ENCODE results near the gene EED. TPM values are rescaled to one million over a fixed set of nuclear protein-coding genes. Genes with fewer than 3 reads are reported as not detected.

Gene EED
- total RNA-seq, 1 donor from 2014 or later: 63.7 TPM

DNA sequence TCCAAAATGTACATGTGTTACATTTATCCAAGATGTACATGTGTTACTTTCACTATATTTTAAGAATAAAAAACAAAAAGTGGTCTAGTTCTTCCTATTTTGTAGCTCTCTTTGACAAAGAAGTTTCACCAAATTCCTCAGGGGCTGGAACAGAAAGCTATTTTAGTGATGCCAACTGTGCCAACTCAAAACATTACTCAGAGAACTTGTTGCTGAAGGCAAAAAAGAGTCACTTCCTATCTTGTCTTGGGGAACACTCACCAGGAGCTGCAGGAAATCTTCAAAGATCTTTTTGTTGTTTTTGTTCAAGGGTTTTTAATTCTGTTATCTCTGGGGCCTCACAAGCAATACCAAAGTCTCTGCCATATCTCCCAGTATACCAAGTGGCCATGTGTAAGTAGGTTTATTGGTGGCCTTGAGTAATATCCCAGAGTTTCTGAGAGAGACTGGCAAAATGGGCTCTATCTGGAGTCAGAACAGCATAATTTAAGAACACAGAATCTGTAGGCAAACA, 13.6 kb upstream of the EED start:
- TF ChIP-seq, protein P1, sequence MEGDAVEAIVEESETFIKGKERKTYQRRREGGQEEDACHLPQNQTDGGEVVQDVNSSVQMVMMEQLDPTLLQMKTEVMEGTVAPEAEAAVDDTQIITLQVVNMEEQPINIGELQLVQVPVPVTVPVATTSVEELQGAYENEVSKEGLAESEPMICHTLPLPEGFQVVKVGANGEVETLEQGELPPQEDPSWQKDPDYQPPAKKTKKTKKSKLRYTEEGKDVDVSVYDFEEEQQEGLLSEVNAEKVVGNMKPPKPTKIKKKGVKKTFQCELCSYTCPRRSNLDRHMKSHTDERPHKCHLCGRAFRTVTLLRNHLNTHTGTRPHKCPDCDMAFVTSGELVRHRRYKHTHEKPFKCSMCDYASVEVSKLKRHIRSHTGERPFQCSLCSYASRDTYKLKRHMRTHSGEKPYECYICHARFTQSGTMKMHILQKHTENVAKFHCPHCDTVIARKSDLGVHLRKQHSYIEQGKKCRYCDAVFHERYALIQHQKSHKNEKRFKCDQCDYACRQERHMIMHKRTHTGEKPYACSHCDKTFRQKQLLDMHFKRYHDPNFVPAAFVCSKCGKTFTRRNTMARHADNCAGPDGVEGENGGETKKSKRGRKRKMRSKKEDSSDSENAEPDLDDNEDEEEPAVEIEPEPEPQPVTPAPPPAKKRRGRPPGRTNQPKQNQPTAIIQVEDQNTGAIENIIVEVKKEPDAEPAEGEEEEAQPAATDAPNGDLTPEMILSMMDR (IDR thresholded peaks at IDR 0.05): no peak
- ATAC-seq (ENCODE audit: low read depth) (peak; percentile 18), DNase-seq (no peak)
- no peak overlapping the region for H3K27ac Mint-ChIP-seq
- no peaks in the 10 kb centered on the region for H3K36me3 Mint-ChIP-seq (ENCODE audit: low read depth)
- H3K4me3 Mint-ChIP-seq: no peak overlapping the region
- peaks cover 12% of the 10 kb centered on the region for H3K4me1 Mint-ChIP-seq
- ChIA-PET CTCF (interaction anchor here (1.4 kb wide), 1 partner anchor 37 kb away, joined by 3 read pairs; no protein-coding TSS in a partner anchor), POLR2A (interaction anchor here (0.9 to 1.3 kb wide), 2 partner anchors 10 to 197 kb away, joined by 3 read pairs; no protein-coding TSS in a partner anchor)
- no peaks in the 10 kb centered on the region for H3K27me3 Mint-ChIP-seq
- intact Hi-C loops (cut with micrococcal nuclease): no loop called here
- no peaks in the 10 kb centered on the region for H3K9me3 Mint-ChIP-seq

DNA sequence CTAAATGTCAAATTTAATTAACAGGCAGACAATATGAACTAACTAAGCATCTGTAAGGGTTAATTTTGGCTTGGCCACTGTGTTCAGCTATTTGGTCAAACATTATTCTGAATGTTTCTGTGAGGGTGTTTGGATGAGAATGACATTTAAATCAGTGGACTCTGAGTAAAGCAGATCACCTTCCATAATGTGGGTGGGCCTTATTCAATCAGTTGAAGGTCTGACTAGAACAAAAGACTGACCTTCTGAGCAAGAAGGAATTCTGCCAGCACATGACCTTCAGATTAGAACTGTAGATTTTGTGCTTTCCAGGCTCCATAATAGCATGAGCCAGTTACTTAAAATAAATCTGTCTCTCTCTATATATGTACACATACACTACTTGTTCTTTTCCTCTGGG, 12.0 kb upstream of the EED start:
- TF ChIP-seq, protein P1 (IDR thresholded peaks at IDR 0.05): no peak

DNA sequence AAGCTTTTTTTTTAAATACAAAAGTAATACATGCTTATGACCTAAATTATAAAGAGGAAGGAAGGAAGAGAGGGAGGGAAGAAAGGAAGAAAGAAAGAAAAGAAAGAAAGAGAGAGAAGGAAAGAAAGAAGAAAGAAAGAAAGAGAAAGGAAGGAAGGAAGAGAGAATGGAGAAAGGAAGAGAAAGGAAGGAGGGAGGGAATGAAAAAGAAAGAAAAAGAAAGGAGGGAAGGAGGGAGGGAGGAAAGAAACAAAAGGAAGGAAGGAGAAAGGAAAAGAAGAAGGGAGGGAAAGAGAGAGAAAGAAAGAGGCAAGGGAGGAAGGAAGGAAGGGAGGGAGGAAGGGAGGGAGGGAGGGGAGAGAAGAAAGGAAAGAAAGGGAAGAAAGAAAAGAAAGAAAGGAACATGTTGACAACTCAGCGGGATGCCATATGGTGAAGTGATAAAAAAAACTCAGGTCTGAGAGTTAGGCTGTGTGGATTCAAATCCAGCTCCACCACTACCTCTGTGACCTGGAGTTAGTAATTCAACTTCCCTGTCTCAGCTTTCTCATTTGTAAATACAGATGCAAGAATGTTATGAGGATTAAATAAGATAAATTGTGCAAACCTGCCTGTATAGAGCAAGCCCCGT, 9.6 kb upstream of the EED start:
- no peak overlapping the region for H3K4me3 Mint-ChIP-seq
- H3K27me3 Mint-ChIP-seq: no peaks in the 10 kb centered on the region
- intact Hi-C loops (cut with micrococcal nuclease): no loop called here
- ATAC-seq (ENCODE audit: low read depth) (no peak), DNase-seq (no peak)
- H3K9me3 Mint-ChIP-seq: no peaks in the 10 kb centered on the region
- no peaks in the 10 kb centered on the region for H3K36me3 Mint-ChIP-seq (ENCODE audit: low read depth)
- TF ChIP-seq, protein P1 (IDR thresholded peaks at IDR 0.05): no peak
- ChIA-PET POLR2A (interaction anchor here (0.7 kb wide), 2 partner anchors 13 to 166 kb away, joined by 3 read pairs; partner anchors contain the start of gene PICALM), CTCF (no interaction called here)
- H3K4me1 Mint-ChIP-seq: peaks cover 8% of the 10 kb centered on the region
- H3K27ac Mint-ChIP-seq: no peak overlapping the region

More for the DNA sequence above, 12.0 kb upstream of the EED start:
- Mint-ChIP-seq H3K27ac (no peak overlapping the region), H3K4me1 (peaks cover 8% of the 10 kb centered on the region), H3K4me3 (no peak overlapping the region), H3K36me3 (ENCODE audit: low read depth) (no peaks in the 10 kb centered on the region), H3K27me3 (no peaks in the 10 kb centered on the region), H3K9me3 (no peaks in the 10 kb centered on the region)
- CTCF ChIA-PET: no interaction called here
- intact Hi-C loops (cut with micrococcal nuclease): no loop called here
- DNase-seq (no peak), ATAC-seq (ENCODE audit: low read depth) (no peak)
- POLR2A ChIA-PET: no interaction called here

DNA sequence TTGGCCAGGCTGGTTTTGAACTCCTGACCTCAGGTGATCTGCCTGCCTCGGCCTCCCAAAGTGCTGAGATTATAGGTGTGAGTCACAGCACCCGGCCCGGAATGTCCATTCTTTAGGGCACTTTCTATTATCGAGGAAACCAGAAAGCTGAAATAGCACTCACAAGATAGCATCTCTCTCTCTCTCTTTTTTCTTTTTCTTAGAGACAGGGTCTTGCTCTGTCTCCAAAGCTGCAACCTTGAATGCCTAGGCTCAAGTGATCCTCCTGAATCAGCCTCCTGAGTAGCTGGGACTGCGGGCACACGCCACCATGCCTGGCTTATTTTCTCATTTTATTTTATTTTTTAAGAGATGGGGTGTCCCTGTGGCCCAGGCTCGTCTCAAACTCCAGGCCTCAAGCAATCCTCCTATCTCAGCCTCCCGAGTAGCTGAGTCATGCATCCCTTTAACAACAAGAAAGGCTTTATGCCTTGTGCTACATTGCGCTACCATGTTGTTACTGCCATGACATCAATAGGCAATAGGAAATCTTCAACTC, 7.2 kb upstream of the EED start:
- peaks cover 2% of the 10 kb centered on the region for H3K4me1 Mint-ChIP-seq
- ATAC-seq (ENCODE audit: low read depth): no peak
- no peak for DNase-seq
- H3K9me3 Mint-ChIP-seq: no peaks in the 10 kb centered on the region
- no peak overlapping the region for H3K4me3 Mint-ChIP-seq
- intact Hi-C loops (cut with micrococcal nuclease): no loop called here
- no peaks in the 10 kb centered on the region for H3K27me3 Mint-ChIP-seq
- ChIA-PET CTCF (no interaction called here), POLR2A (interaction anchor here (0.7 kb wide), 1 partner anchor 179 kb away, joined by 5 read pairs; no protein-coding TSS in a partner anchor)
- no peak overlapping the region for H3K27ac Mint-ChIP-seq
- TF ChIP-seq, protein P1 (IDR thresholded peaks at IDR 0.05): no peak
- no peaks in the 10 kb centered on the region for H3K36me3 Mint-ChIP-seq (ENCODE audit: low read depth)

DNA sequence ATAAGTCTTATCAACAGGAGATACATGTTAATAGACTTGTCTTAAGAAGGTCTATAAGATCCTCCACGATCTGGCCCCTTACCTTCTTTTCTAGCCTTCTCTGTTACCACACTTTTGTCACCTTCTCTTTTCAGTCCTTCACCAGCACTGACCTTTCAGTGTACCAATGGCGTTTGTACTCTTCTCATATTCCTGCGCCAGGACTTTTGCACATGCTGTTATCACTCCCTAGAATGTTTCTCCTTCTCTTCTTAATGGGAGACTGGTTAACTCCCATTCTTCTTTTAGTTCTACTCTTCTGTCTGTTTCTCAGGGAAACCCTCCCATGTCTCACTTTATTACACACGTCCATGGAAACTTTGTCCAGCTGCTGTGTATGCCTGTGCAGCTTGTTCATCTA, 4.4 kb upstream of the EED start:
- CTCF ChIA-PET: interaction anchor here (0.7 kb wide), 1 partner anchor 22 kb away, joined by 3 read pairs; no protein-coding TSS in a partner anchor
- Mint-ChIP-seq H3K4me3 (no peak overlapping the region), H3K27me3 (no peaks in the 10 kb centered on the region), H3K9me3 (no peaks in the 10 kb centered on the region), H3K4me1 (peaks cover 2% of the 10 kb centered on the region), H3K27ac (no peak overlapping the region), H3K36me3 (ENCODE audit: low read depth) (no peaks in the 10 kb centered on the region)
- TF ChIP-seq, protein P1 (IDR thresholded peaks at IDR 0.05): no peak
- ATAC-seq (ENCODE audit: low read depth) (no peak), DNase-seq (no peak)
- POLR2A ChIA-PET: interaction anchor here (1.8 kb wide), 1 partner anchor 21 kb away, joined by 5 read pairs; no protein-coding TSS in a partner anchor
- intact Hi-C loops (cut with micrococcal nuclease): no loop called here

Data from activated B cell treated with CpG ODN at 0.5 μM for 24 hours (primary cell).